ENCODE measurements around the gene PRR22. TPM values are rescaled to one million over a fixed set of nuclear protein-coding genes. Genes with fewer than 3 reads are reported as not detected.

PRR22 gene
- total and polyA plus RNA-seq, 9 of the 15 experiments (the other 6 are each of a cell fraction or from before 2014, with no cell fraction given), result 0.03 to 12.0 (median 2.0) TPM; not detected in 1

DNA sequence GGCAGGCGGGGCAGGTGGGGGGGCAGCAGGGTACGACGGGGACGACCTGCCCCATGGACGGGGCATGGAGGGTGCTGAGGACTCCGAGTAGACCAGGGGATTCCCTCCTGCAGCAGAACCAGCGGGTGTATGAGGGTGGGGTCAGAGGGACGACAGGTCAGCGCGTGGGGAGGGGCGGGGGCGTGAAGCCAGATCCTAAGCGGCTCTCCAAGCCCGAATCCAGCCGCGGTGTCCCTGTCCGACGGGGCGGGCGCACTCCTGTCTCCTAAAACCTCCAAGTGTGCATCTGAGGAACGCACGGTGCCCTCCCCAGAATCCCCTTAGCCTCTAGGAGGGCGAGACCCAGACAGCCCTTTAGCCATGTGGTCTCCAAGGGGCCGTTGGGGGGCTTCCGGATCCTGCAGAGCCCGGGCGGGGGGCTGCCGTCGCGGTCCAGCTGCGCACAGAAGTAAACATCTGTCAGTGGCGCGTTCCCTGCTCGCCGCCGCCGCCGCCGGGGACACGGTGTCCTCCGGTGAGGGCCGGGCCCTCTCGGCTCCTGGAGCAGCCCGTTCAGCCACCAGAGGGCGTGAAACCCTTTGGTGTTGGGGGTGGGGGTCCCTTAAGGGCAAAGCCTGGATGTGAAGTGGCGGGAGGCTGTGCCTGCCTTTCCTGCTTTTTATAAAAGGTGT is 21.1 kb upstream of the PRR22 start (continued):
- TF ChIP-seq NR2F6 (CRISPR knock-in tag; IDR thresholded peaks at IDR 0.05) (no peak), ZNF143 (CRISPR knock-in tag; IDR thresholded peaks at IDR 0.05) (no peak), RCOR1 (IDR thresholded peaks at IDR 0.05; ENCODE audit: borderline replicate concordance in 1 of 2, low read depth in 2 of 2, low read length in 2 of 2) (peak; percentile 7 to 26; a peak in 1 of 4 replicates), ZBTB1 (CRISPR knock-in tag; IDR thresholded peaks at IDR 0.05; ENCODE audit: borderline replicate concordance, low read depth) (no peak), ZNF316 (IDR thresholded peaks at IDR 0.05) (no peak), ZFX (CRISPR knock-in tag; IDR thresholded peaks at IDR 0.05) (peak; percentile 59), ZBTB40 (IDR thresholded peaks at IDR 0.05) (0 out of 2 replicates have a peak, but pooled peaks have one; percentile 28), ZBTB40 (CRISPR knock-in tag; IDR thresholded peaks at IDR 0.05) (no peak), LEF1 (IDR thresholded peaks at IDR 0.05) (no peak), ZEB2 (IDR thresholded peaks at IDR 0.05) (no peak), CCAR2 (IDR thresholded peaks at IDR 0.05; ENCODE audit: low read depth, low read length) (no peak), ZBTB11 (CRISPR knock-in tag; IDR thresholded peaks at IDR 0.05) (no peak)
- TF ChIP-seq, protein P1, sequence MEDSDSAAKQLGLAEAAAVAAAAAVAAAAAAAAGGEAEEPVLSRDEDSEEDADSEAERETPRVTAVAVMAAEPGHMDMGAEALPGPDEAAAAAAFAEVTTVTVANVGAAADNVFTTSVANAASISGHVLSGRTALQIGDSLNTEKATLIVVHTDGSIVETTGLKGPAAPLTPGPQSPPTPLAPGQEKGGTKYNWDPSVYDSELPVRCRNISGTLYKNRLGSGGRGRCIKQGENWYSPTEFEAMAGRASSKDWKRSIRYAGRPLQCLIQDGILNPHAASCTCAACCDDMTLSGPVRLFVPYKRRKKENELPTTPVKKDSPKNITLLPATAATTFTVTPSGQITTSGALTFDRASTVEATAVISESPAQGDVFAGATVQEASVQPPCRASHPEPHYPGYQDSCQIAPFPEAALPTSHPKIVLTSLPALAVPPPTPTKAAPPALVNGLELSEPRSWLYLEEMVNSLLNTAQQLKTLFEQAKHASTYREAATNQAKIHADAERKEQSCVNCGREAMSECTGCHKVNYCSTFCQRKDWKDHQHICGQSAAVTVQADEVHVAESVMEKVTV (CRISPR knock-in tag; IDR thresholded peaks at IDR 0.05), result peak; percentile 28; the same call in 1 of the 2 replicates

Data from K562 (cell line).